Panc1 (cell line): ENCODE data around the gene SEC62.

ENCODE experiments used
- SIN3A ChIP-seq: IDR thresholded peaks from 2 replicates; pipeline ENCODE4 v1.6.1; 2012; ENCODE audit warnings: low read depth, mild to moderate bottlenecking, low read length, moderate library complexity, borderline replicate concordance; ENCODE audit not compliant: insufficient read depth
- TF ChIP-seq, protein P1 (sequence below): fragments of 450-650 bp; IDR thresholded peaks from 2 replicates; pipeline ENCODE4 v1.5.1; 2017; ENCODE audit warnings: mild to moderate bottlenecking

DNA sequence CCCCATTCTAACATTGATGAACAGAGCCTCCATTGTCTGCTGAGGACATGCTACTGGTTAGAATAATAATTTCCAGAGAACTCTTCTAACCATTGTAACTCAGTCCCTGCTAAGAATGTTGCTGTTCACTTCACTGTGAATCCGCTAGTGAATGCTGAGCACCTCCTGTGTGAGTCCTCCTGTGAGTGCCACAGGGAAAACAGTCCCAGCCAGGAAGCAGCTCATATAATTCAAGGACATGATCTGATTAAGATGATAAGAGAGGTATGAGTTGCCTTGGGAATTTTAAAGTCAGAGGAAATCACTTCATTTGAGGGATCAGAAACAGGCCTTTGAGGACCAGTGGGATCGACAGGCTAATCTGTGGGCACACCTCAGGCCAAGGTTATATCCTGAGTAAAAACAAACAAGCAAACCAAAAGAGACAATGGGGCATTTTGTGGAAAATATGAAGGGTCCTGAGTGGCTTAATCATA, 37.3 kb downstream of the SEC62 start:
- TF ChIP-seq, protein P1, sequence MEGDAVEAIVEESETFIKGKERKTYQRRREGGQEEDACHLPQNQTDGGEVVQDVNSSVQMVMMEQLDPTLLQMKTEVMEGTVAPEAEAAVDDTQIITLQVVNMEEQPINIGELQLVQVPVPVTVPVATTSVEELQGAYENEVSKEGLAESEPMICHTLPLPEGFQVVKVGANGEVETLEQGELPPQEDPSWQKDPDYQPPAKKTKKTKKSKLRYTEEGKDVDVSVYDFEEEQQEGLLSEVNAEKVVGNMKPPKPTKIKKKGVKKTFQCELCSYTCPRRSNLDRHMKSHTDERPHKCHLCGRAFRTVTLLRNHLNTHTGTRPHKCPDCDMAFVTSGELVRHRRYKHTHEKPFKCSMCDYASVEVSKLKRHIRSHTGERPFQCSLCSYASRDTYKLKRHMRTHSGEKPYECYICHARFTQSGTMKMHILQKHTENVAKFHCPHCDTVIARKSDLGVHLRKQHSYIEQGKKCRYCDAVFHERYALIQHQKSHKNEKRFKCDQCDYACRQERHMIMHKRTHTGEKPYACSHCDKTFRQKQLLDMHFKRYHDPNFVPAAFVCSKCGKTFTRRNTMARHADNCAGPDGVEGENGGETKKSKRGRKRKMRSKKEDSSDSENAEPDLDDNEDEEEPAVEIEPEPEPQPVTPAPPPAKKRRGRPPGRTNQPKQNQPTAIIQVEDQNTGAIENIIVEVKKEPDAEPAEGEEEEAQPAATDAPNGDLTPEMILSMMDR: no peak
- TF ChIP-seq SIN3A: no peak
